Stimulated activated CD4-positive, alpha-beta T cell treated with anti-CD3 and anti-CD28 coated beads, Interleukin-12 subunit alpha, Interleukin-12 subunit beta, amount 100 ng/mL, for 4 hours (primary cell): ENCODE data around the gene FGFBP3.

Experiments
- DNase-seq: peaks from one replicate; pipeline ENCODE4 v3.0.0-alpha.2; 2020

Gene FGFBP3, protein sequence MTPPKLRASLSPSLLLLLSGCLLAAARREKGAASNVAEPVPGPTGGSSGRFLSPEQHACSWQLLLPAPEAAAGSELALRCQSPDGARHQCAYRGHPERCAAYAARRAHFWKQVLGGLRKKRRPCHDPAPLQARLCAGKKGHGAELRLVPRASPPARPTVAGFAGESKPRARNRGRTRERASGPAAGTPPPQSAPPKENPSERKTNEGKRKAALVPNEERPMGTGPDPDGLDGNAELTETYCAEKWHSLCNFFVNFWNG

DNA sequence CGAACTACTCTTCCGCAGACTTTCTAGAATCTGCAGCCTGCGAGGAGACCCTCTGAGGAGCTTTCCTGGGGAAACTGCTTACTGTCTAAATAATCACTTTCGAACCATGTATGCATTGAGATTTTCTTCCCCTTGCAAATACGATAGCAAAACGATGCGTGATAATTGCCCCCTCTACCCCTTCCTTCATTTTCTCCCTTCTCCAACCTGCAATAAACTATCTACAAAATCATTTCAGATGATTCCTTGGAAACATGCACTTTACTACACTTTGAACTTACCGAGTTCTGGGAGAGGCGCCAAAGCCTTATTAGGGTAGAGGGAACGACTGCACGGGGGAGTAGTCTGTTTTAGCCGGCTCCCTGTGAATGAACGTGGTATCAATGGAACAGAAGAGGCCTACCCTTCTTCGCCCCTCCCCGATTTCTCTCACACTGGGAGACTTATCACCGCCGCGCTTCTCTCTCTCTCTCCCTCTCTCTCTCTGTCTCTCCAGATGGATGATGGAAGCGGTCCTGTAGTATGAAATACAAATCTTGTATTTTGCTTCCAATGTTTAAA, at the start of gene FGFBP3:
Gene FGFBP3 (minus strand): TSS at position 370 of the 561 bp plus-strand sequence. CDS start 517 bp downstream, outside the sequence.
- DNase-seq = peak; percentile 21

DNA sequence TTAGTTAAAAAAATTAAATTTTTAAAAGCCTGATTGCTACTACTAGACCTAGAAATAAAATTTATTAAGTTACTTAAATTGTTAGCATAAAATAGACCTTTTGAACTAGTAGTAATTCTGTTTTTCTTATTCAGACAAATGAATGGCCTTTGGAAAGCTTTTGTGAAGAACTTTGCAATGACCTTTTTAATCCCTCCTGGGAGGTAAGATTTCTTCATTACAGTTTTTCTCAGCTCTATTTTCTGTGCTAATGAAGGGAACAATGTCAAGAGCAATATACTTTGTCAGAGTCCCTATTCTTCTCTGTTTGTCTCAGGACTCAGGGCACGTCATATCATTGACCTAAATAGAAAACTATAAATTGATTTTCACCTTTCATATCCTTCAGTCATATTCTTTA, 47.8 kb upstream of the FGFBP3 start:
- DNase-seq = no peak

DNA sequence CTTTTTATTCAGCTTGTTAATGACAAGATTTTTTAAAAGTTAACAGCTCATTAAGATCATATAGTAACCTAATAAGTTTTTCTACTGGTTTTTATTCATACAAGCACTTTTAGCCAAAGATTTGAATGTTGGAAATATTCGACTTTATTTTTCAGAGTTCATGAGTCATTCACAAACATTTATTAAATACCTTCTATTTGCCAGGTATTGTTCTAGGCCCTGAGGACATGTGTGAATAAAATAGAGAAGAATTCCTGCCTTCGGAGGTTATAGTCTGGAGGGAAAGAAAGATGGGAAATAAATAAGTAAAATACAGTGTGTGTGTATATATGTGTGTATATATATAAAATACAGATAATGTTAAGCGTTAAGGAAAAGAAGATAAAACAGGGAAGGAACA, 45.8 kb upstream of the FGFBP3 start:
- DNase-seq = no peak

DNA sequence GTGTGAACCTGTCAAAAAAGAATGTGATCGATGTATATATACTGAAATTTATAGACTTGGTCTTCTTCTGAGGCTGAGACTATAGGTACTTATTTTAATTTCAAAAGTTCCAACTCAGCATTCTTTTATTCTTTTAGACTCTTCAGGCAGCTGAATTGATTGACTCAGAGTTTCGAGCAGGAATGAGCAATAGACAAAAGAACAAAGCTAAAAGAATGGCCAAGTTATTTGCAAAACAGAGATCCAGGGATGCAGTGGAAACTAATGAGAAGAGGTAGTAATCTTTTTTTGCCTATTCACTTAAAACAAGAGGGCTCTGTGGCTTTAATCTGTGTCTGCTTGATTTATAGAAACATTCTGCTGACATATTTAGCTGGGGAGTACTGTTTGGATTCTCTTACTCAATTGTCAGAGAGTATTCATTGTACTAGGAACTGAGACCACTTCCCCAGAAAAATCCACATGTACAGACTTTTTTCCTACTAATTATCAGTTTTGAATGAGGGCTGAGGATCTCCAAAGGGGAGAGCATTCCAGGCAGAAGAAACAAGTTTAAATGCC, 44.4 kb upstream of the FGFBP3 start:
- DNase-seq = no peak

DNA sequence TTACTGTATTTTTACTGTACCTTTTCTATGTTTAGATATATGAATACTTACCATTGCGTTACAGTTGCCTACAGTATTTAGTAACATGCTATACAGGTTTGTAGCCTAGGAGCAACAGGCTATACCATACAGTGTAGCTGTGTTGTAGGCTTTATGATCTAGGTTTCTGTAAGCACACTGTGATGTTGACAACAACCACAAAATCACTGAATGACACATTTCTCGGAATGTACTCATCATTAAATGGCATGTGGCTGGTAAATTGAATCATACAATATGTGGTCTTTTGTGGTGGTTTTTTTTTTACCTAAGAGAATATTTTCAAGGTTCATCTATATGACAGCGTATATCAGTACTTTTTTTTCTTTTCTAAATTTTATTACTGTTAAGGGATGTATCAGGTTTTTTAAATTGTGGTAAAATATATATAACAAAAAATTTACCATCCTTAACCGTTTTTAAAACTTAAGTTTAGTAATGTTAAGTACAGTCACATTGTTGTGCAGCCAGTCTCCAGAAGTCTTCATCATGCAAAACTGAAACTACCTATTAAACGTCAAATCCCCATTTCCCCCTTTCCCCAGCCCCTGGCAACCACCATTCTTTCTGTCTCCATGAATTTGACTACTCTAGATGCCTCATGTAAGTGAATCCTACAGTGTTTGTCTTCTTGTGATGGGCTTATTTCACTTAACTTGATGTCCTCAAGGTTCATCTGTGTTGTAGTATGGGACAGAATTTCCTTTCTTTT, 35.8 kb upstream of the FGFBP3 start:
- DNase-seq = no peak

DNA sequence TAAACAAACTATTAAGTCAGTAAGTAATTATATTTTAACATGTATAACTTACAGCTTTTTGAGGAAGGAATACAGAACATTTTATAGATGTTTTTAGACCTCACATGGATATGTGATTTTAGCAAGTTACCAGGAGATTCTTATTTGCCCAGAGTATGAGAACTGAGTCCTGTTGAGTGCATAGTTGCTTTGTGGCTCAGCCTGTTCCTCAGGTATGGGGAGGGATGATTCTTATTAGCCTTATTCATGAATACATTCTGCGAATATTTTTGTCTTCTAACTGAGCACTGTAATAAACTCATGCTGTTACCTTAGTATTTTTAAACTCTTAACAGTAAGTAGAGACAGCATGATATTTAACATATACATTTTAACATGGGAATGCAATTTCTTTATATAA, 32.1 kb upstream of the FGFBP3 start:
- no peak for DNase-seq

DNA sequence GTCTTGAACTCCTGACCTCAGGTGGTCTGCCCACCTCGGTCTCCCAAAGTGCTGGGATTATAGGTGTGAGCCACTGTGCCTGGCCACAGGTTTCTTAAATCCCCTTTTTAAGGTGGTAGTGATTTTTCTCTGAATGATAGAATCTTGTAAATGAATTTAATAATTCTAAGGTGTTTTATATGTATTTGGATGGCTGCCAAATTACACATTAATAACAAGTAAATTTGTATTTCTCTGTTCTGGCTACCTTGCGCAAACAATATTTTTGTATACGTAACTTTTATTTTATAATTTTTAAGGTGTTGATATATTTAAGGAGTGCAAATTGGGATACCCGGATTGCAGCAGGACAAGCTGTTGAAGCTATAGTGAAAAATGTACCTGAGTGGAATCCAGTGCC, 30.4 kb upstream of the FGFBP3 start:
- no peak for DNase-seq

DNA sequence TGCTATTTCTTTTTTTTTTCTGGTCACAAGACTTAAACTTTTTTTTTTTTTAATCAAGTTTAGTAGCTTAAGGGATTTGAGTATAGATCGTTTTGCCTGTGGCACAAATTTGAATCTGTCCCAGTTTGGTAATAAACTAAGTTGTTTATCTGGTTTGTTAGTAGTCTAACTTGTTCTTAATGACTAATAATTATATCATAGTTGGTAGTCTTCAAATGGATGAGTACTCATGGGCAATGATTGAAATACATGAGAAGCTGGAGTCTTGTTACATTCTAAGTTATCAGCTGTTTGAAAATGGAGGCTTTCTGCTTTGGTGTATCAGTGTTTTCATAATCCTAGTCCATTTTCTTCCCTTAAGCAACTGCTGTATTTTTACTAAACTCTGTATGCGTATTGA, 26.6 kb upstream of the FGFBP3 start:
- no peak for DNase-seq

DNA sequence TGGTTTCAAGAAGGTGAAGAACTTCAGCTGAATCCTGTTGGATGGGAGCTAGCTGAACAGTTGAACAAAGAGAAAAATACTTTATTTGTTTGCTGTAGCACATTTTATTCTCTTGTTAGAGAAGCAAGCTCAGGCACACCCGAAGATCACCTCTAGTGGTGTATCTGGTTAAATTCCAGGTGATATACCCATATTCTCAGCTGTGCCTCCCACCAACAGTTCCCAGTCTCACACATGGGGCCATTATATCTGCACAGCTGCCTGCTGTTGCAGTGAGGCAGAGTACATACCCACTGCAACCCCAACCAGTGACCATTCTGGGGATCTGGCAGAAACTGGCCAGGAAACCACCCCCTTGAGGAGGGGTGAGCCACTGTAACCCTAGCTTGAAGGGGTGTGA, 23.5 kb upstream of the FGFBP3 start:
- DNase-seq = no peak

DNA sequence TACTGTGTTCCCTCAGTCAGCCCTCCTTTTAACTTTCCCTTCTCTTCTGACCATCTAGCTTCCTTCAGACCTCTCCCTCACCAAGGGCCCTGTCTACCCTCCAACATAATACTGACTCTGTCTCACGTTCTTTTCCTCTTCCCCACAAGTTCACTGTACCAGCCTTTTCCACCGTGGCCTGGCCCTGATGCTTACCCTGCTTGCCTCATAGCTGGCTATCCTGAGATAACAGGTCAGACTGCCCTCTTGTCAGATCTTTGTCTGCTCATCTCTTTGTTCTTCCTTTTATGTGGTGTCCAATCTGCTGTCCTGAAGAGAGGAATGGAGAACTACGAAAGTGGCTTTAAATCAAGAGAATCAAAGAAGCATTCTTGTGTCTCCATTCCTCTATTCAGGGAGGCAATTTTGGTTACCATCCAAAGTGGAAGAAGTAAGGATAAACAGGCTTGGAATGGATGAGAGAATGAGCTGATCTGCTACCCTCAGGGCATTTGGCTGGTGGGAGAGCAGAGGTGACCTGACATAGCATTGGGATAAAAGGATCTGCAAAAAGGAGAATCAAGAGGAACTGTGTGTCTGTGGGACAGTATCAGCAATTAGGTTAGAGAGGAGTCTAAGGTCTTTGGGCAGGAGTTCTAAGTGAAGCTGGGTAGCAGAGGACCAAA, 22.4 kb upstream of the FGFBP3 start:
- no peak for DNase-seq

DNA sequence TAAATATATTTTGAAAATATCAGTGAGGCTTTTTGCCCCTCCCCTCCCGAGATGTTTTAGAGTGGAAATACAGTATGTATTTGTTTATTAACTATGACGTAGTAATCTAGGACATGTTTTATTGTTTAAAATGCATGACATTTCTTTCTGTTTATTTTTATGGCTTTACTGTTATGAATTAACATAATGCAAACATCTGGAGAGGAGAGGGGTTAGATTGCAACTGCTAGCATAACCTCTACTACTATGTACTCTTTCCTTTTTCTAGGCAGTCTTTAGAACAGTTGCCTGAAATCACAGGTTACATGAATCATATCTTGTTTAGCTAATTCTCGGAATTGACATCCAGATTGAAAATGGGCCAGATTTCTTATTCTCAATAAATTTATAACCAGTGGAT, 21.7 kb upstream of the FGFBP3 start:
- no peak for DNase-seq

DNA sequence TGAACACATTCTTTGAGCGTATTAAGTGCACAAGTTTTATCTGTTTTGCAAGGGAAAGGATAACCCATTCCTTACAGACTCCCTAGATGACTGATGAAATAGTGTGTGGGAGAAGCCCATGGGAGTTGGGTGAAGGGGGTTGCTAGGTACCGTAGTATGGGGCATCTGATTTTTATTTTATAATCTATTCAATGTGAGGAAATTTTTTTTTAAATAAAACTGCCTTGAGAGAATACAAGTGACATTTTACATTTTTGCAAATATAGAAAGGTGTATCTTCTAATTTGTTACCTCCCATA, 15.7 kb upstream of the FGFBP3 start:
- DNase-seq = no peak

DNA sequence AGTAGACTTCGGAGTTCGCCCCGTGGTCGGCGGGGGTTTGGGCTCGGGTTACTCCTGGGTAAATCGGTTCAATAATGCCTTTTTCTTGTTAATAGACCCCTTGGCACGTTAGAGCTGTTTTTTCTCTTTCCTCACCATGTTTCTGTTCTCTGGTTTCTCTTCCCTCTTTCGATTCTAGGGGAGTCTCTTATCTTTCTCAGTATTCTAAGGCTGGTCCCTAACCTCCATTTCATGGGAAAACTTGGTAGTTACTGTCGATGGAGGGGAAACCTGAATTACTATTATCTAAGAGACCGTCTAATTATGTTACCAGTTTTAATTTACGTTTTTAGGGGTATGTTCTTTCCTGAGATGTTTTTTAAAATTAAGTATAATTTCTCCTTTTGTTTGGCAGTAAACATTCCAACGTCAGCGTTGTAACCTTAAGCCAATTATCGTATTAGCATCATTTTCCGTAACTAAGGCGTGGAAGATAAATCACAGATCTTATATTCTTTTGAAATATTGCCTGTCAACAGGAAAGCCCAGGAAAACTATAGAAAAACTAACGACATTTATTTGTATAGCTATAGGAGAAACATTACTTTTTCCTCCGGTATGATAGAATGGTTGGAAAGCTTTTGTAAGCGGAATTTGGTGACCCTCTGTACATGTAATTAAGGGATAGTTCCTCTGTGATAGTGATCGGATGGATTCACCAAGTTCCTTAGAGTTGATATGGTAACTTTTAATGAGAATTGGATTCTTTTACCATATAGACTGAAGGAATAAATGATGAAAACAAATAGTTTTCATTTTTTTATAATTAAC, 15.1 kb upstream of the FGFBP3 start:
- no peak for DNase-seq

DNA sequence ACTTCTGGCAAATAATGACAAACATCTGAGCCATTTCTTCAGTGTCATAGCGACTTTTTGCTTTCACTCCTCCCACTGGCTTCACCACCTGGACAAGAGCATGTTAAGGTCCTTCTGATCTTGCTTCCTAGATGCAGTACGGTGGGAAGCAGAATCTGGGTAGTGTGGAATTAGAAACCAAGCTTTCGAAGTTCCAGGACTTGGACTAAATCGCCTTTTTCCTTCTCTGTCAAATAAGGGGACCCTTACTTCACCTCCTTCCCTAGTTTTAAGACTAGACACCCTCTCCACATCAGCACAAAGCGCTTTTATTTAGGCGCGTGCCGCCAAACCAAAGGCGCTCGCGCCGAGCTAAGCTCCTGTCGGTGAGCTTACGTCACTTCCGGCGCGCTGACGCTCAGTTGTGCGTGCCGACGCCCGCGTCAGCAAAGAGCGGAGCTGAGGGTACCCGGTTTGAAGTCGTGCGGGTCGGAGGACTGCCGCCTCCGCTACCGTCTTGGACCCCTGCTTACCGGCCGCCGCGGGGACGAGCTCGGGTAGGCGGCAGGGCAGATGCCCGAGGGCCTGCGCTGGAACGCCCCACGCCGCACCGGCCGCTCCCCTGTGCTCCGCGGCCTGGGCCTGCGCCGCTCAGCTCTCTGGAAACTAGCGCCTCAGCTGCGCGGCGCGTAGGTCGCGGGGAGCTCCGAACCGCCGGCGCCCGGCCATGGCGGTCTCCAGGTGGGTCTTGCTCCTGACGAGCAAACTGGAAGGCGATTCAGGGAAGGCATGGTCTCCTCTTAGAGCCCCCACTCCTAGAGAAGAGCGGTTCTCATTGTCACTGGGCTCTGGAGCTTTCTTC, 14.3 kb upstream of the FGFBP3 start, which contains the start of gene BTAF1:
Gene BTAF1 (plus strand): TSS at position 400 of the 841 bp plus-strand sequence. CDS start 307 bp downstream, at position 707.
- DNase-seq = peak; percentile 90

DNA sequence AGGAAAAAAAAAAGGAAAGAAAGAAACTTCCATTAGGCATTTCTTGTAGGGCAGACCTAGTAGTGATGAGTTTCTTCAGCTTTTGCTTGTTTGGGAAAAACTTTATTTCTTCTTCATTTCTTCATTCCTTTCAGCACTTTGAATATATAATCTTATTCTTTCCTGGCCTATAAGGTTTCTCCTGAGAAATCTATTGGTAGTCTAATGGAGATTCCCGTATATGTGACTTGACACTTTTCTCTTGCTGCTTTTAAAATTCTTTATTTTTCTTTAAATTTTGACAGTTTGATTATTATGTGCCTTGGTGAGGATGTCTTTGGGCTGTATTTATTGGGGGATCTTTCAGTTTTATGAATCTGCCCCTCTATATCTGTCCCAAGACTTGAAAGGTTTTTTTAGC, 10.4 kb upstream of the FGFBP3 start:
- DNase-seq = no peak

DNA sequence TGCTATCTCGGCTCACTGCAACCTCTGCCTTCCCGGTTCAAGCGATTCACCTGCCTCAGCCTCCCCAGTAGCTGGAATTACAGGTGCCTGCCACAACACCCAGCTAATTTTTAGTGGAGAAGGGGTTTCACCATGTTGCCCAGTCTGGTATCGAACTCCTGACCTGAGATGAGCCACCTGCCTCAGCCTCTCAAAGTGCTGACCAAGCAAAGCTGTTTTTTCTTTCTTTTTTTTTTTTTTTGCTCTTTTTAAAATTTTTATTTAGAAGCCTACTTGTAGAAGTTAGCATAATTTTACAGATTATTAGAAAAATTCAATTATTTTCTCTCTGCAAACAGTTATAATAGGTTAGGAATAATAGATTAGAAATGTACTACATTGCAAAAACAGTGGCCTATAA, 1.2 kb upstream of the FGFBP3 start:
- no peak for DNase-seq

DNA sequence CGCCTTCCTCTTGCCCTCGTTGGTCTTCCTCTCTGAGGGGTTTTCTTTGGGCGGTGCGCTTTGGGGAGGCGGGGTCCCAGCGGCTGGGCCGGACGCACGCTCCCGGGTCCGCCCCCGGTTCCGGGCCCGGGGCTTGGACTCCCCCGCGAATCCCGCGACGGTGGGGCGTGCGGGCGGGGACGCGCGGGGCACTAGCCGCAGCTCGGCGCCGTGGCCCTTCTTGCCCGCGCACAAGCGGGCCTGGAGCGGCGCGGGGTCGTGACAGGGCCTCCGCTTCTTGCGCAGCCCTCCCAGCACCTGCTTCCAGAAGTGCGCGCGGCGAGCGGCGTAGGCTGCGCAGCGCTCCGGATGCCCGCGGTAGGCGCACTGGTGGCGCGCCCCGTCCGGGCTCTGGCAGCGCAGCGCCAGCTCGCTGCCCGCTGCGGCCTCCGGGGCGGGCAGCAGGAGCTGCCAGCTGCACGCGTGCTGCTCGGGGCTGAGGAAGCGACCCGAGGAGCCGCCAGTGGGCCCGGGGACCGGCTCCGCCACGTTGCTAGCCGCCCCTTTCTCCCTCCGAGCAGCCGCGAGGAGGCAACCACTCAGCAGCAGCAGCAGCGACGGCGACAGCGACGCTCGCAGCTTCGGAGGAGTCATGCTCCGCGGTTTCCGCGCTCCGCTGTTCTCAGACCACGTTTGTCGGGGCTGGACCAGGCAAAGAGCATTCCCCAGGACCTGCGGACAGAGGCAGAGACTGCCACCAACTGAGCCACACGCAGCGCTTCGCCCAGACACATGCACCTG, 759 bp downstream of the FGFBP3 start:
- DNase-seq = peak; percentile 65

DNA sequence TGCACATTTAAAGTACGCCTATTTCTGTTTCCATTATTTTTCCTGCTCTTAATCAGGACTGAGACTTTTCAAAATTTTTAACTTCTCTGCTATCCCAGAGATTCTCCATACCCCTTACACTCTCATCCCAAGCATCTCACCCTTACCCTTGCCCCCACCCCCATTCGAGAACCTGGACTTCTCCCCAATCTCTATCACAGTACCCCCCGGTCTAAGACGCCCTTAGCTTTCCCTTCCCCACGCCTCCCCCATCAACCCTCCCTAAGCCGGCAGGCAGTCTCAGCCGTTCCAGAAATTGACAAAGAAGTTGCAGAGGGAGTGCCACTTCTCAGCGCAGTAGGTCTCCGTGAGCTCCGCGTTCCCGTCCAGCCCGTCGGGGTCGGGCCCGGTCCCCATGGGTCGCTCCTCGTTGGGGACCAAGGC, 1.4 kb downstream of the FGFBP3 start:
- DNase-seq = no peak

DNA sequence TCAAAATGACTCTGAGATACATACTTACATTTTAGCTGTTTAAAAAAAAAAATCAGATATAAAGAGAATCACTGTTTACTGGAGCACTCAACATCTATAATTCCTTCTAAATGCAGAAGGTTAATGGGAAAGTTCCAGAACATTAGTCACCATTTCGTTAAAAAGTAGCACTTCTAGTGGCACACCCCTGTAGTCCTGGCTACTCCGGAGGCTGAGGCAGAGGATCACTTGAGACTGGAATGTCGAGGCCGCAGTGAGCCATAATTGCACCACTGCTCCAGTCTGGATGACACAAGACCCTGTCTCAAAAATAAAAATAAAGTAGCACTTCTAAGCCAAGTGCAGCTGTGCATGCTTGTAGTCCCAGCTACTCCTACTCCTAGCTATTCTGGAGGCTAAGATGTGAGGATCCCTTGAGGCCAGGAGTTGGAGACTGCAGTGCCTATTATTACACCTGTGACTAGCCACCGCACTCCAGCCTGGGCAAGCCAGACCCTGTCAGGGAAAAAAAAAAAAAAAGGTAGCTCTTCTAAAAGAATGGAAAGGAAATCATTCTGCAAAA, 2.2 kb downstream of the FGFBP3 start:
- no peak for DNase-seq
